Aorta (tissue), 5 donors: Measurements from ENCODE around the gene MED13L. TPM values are rescaled to one million over a fixed set of nuclear protein-coding genes. Genes with fewer than 3 reads are reported as not detected.
A peak's percentile ranks its signal among the peaks of the same experiment; 100 is the strongest.
"Not testable (repeated sequence)": the region's sequence is repeated elsewhere in the genome, so short reads cannot be mapped to it uniquely, and the experiment has no call there.

Experiments used
- ATAC-seq: fragments of 200-7000 bp; cut with Tn5 transposase; one replicate; pipeline ENCODE4 v1.9.1; 2022; ENCODE audit warnings: moderate library complexity; ENCODE audit not compliant: low FRiP score
- DNase-seq, 2 donors: peaks; one replicate each; pipeline ENCODE4 v3.0.0-alpha.2; 2020
- H3K27ac ChIP-seq, 2 donors: one replicate each; pipeline ENCODE4 v1.5.1; 2013; ENCODE audit warnings: low read length in 2 of 2, mild to moderate bottlenecking in 2 of 2, moderate library complexity in 2 of 2, control low read depth in 1 of 2, inconsistent platforms in 1 of 2, low read depth in 1 of 2
- H3K27me3 ChIP-seq, 2 donors: one replicate each; pipeline ENCODE4 v1.6.1; 2013; ENCODE audit warnings: control low read depth in 1 of 2, low read length in 1 of 2, mild to moderate bottlenecking in 1 of 2, moderate library complexity in 1 of 2; ENCODE audit not compliant: insufficient read depth in 2 of 2, control insufficient read depth in 1 of 2
- H3K36me3 ChIP-seq, 2 donors: one replicate each; pipeline ENCODE4 v1.6.1; 2013; ENCODE audit warnings: control low read depth in 1 of 2, low read length in 1 of 2, mild to moderate bottlenecking in 1 of 2; ENCODE audit not compliant: insufficient read depth in 2 of 2, control insufficient read depth in 1 of 2
- H3K4me1 ChIP-seq, 2 donors: one replicate each; pipeline ENCODE4 v1.6.1; 2013; ENCODE audit warnings: low read length in 2 of 2, control low read depth in 1 of 2, mild to moderate bottlenecking in 1 of 2, moderate library complexity in 1 of 2; ENCODE audit not compliant: insufficient read depth in 2 of 2, control insufficient read depth in 1 of 2
- H3K4me3 ChIP-seq, 2 donors: one replicate each; pipeline ENCODE4 v1.5.1; 2013; ENCODE audit warnings: low read length in 2 of 2, control low read depth in 1 of 2, mild to moderate bottlenecking in 1 of 2
- H3K9me3 ChIP-seq: one replicate; pipeline ENCODE4 v1.6.1; 2013; ENCODE audit warnings: mild to moderate bottlenecking, low read length; ENCODE audit not compliant: control insufficient read depth
- WGBS, 2 donors: extraction: QIAGEN DNeasy Blood & Tissue Kit; methylation state at CpG; one replicate each; pipeline ENCODE4 v1.1.7; 2013; 5-methylcytosine and 5-hydroxymethylcytosine counted together
- intact Hi-C, 2 donors: fragments of 100-400 bp; cut with DNase I; formaldehyde crosslinking; loops; one replicate each; pipeline versions ENCODE4 v1.14.2 to v1.15.0; 2022
- polyA plus RNA-seq, 2 donors: library from polyadenylated mRNA; stranded (reverse); fragments of 200-250 nt; gene quantifications; one replicate each; pipeline ENCODE4 v1.2.3, GENCODE V29; 2013
- total RNA-seq, 2 donors: library from RNA; stranded (reverse); fragmentation: NEBNext Ultra II Directional; extraction: Animal tissue kit (Norgen Biotek cat#: 25700); gene quantifications; one replicate each; pipeline ENCODE4 v1.2.1, GENCODE V29; 2021
- donor health status: healthy with polysubstance abuse.
- donor health status: Bipolar disorder and iron deficiency.
- donor health status: DM: no; HTN: no; CAD: no.
- donor health status: DM: no; HTN: no; CAD: no.
- donor health status: DM: yes; HTN: yes; CAD: no.

MED13L gene
- total and polyA plus RNA-seq, 4 donors = 16.7 to 215 (median 114) TPM

DNA sequence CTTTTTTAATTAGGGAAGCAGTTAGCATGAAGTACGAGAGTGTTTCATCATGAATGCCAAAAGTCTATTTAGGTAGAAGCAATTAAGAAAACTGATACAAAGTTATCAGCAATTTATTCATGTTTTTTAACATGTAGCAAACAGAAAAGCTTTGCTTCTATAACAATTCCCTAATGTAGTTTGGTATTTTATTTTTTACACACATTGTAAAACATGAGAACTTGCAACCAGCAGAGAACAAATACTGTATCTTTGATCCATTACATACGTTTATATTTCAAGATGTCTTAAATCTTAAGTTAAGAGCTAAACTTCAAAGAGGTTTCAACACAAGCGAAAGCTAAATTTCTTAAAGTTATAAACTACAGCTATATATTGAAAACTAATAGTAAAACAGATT, 39.3 kb downstream of the MED13L start:
- Histone ChIP-seq H3K27ac (no peak overlapping the region), H3K9me3 (no peaks in the 10 kb centered on the region), H3K4me3 (no peak overlapping the region), H3K36me3 (no peaks in the 10 kb centered on the region), H3K4me1 (peaks cover 1 to 3% of the 10 kb centered on the region in 2 donors), H3K27me3 (no peaks in the 10 kb centered on the region)
- ATAC-seq (no peak), DNase-seq (no peak)
- WGBS, 2 donors = 71 to 82% methylated on average over 3 of the region's 3 CpGs
- intact Hi-C loops = loop anchor here in 1 of 2 donors (10.0 kb wide), 1 partner anchor 223 kb away; no protein-coding TSS in a partner anchor

DNA sequence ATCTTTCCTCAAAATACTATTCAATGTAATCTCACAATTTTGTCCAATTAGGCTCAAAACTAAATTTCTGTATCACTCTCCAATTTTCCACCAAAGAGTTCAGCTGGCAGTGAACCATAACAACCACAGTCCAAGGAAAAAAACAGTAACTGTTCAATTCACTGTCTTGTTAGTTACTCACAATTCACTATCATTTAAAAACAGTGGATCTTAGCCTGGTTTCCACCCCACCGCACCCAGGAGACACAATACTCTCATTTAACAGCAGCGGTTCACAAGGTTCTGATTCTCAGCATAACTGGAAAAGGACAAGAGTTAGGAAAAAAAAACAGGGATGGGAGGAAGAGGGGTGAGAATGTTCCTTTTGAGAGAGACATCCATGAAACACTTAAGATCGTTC, 40.5 kb downstream of the MED13L start:
- Histone ChIP-seq H3K9me3 (no peaks in the 10 kb centered on the region), H3K27ac (no peak overlapping the region), H3K36me3 (no peaks in the 10 kb centered on the region), H3K4me1 (peaks cover 0 to 3% of the 10 kb centered on the region in 2 donors), H3K27me3 (no peaks in the 10 kb centered on the region), H3K4me3 (no peak overlapping the region)
- 56 to 61% methylated on average over 3 of the region's 3 CpGs for WGBS, 2 donors
- DNase-seq (no peak), ATAC-seq (no peak)
- intact Hi-C loops = loop anchor here in 1 of 2 donors (10.0 kb wide), 1 partner anchor 222 kb away; no protein-coding TSS in a partner anchor

DNA sequence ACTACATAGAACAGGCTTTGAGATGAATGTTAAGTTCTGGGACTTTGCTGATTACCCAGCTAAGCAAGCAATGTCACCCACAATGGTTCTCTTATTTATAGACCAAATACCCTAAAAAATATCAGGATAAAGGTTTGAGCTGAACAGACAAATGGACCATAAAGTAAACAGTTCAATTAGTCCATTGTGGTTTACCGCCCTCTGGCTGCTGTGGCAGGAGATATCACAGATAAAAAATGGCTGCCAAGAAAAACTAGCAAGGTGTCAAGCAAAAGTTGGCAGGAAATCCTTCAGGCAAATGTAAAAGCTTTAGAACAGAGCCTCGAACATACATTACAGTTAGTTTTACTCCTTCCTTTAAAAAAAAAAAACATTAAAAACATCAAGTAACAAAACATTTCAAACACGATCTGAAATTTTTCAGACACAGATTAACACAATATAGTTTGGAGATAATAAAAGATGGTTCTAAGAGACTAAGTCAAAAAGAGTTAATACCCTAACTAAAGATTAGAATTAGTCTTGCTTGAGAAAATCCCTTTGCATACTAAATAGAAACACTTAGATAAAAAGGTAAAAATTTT, 41.3 kb downstream of the MED13L start:
- Histone ChIP-seq H3K27me3 (no peaks in the 10 kb centered on the region), H3K4me1 (peaks cover 0 to 3% of the 10 kb centered on the region in 2 donors), H3K36me3 (no peaks in the 10 kb centered on the region), H3K4me3 (no peak overlapping the region), H3K9me3 (no peaks in the 10 kb centered on the region), H3K27ac (no peak overlapping the region)
- 6 to 8% methylated on average over 3 of the region's 3 CpGs for WGBS, 2 donors
- ATAC-seq (no peak), DNase-seq (no peak)
- intact Hi-C loops = loop anchor here in 1 of 2 donors (10.0 kb wide), 1 partner anchor 221 kb away; no protein-coding TSS in a partner anchor

DNA sequence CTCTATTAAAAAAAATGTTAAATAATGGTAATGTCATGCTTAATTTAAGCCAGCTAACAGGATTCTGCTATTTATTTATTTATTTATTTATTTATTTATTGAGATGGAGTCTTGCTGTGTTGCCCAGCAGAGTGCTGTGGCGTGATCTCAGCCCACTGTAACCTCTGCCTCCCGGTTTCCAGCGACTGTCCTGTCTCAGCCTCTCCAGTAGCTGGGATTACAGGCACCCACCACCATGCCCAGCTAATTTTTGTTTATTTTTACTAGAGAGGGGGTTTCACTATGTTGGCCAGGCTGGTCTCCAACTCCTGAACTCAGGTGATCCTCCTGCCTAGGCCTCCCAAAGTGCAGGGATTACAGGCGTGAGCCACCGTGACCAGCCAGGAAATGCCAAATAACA, 43.3 kb downstream of the MED13L start:
- 98% methylated on average over 5 of the region's 5 CpGs for WGBS, 2 donors
- intact Hi-C loops = loop anchor here in 1 of 2 donors (10.0 kb wide), 1 partner anchor 219 kb away; no protein-coding TSS in a partner anchor
- H3K4me1 ChIP-seq, H3K27ac ChIP-seq, ATAC-seq, H3K9me3 ChIP-seq, DNase-seq, H3K27me3 ChIP-seq, H3K4me3 ChIP-seq, H3K36me3 ChIP-seq: not testable (repeated sequence)

DNA sequence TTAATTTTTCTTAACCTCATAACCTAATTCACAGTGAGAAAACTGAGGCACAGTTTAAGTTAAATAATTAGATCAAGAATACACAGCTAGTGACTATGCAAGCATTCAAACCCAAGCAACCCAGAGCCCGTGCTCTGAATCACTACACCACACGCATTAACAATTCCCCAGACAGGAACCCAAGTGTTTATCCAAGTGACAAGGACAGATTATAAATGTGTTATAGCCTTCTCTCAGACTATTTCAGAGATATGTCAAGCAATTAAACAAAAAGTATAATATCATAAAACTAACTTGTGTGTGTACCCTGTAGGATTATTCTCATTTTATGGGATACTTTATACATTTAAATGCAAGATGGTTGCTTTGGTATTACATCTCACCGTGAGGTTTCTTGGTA, 43.8 kb downstream of the MED13L start:
- intact Hi-C loops = loop anchor here in 1 of 2 donors (10.0 kb wide), 1 partner anchor 219 kb away; no protein-coding TSS in a partner anchor
- no peaks in the 10 kb centered on the region for H3K27me3 ChIP-seq
- WGBS, 2 donors = 40 to 42% methylated on average over 3 of the region's 3 CpGs
- no peaks in the 10 kb centered on the region for H3K36me3 ChIP-seq
- ATAC-seq = no peak
- H3K4me1 ChIP-seq = peaks cover 0 to 3% of the 10 kb centered on the region in 2 donors
- H3K27ac ChIP-seq = no peak overlapping the region
- no peak for DNase-seq
- H3K9me3 ChIP-seq = no peaks in the 10 kb centered on the region
- H3K4me3 ChIP-seq = no peak overlapping the region

DNA sequence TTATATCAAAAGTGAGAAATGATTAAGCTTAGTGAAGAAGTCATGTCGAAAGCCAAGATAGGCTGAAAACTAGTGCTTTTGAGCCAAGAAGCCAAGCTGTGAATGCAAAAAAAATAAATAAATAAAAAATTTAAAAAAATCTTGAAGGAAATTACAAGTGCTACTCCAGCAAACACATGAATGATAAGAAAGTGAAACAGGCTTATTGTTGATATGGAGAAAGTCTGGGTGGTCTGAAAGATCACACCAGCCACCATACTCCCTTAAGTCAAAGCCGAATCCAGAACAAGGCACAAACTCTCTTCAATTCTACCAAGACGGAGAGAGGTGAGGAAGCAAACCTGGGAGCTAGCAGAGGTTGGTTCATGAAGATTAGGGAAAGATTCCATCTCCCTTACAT, 49.7 kb downstream of the MED13L start:
- peaks cover 0 to 6% of the 10 kb centered on the region in 2 donors for H3K4me1 ChIP-seq
- no peak overlapping the region for H3K27ac ChIP-seq
- no peaks in the 10 kb centered on the region for H3K9me3 ChIP-seq
- intact Hi-C loops = no loop called here
- WGBS, 2 donors = 70 to 76% methylated on average over 3 of the region's 3 CpGs
- no peaks in the 10 kb centered on the region for H3K36me3 ChIP-seq
- ATAC-seq (no peak), DNase-seq (no peak)
- H3K27me3 ChIP-seq = no peaks in the 10 kb centered on the region
- H3K4me3 ChIP-seq = no peak overlapping the region

DNA sequence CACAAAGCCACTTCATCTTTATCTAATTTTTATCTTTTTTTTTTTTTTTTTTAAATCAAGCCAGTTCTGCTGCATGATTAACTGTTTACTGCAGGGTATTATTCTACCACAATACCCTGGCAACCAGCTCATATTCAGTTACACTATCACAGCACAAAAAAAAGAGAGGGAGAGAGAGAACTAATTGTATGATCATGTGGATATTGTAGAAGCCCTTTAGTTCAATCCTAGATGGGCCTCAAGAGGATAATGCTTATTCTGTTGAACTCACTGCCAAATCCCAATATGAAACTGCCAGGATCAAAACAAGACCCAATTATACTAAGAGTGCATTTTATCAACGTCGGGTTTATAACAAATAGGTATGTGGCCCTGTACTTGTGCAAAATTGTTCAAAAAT, 51.5 kb downstream of the MED13L start:
- H3K4me3 ChIP-seq = no peak overlapping the region
- H3K4me1 ChIP-seq = peaks cover 0 to 3% of the 10 kb centered on the region in 2 donors
- no peaks in the 10 kb centered on the region for H3K36me3 ChIP-seq
- H3K9me3 ChIP-seq = no peaks in the 10 kb centered on the region
- WGBS, 2 donors = 75 to 78% methylated on average over 2 of the region's 2 CpGs
- intact Hi-C loops = no loop called here
- DNase-seq = no peak
- ATAC-seq = no peak
- H3K27ac ChIP-seq = no peak overlapping the region
- no peaks in the 10 kb centered on the region for H3K27me3 ChIP-seq

DNA sequence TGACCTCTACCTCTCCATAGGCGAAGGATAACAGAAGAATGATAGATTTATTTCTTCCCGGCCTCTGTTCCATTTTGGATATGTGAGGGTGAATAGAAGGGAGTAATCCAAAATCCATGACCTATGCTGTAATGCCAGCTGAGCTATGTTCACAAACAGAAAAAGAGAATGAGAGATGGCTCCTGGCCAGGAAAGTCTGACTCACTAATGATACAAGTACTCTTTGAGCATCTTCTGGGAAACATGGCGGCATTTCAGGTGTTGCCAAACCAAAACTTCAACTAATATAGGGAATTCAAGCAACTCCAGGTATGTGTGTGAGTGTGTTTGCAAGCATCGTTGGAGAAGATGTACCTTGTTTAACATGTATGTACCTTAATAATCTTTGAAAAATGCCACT, 55.1 kb downstream of the MED13L start:
- H3K27me3 ChIP-seq = no peaks in the 10 kb centered on the region
- no peak overlapping the region for H3K4me3 ChIP-seq
- H3K36me3 ChIP-seq = no peaks in the 10 kb centered on the region
- ATAC-seq (peak; percentile 81), DNase-seq (no peak)
- H3K4me1 ChIP-seq = peaks cover 0 to 5% of the 10 kb centered on the region in 2 donors
- H3K27ac ChIP-seq = no peak overlapping the region
- H3K9me3 ChIP-seq = no peaks in the 10 kb centered on the region
- WGBS, 2 donors = 28 to 29% methylated on average over 4 of the region's 4 CpGs
- intact Hi-C loops = no loop called here

DNA sequence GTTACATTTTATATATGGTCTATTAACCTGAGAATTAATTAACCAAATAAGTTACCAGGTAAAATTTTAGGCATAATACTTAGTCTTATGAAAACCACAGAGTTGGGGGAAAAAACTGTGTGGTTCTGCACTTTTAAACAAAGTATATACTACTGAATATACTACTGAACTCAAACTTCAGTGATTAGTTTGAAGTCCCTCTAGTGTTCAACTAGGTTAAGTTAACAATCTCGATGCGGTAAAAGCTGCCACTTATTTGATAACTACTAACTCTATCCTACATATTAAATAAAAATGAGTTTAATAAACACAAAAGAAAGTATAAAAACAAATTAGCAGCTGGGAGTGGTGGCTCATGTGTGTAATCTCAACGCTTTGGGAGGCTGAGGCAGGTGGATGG, 56.7 kb downstream of the MED13L start:
- 94 to 98% methylated on average over 3 of the region's 3 CpGs for WGBS, 2 donors
- peaks cover 0 to 5% of the 10 kb centered on the region in 2 donors for H3K4me1 ChIP-seq
- intact Hi-C loops = no loop called here
- DNase-seq (no peak), ATAC-seq (no peak)
- H3K36me3 ChIP-seq = no peaks in the 10 kb centered on the region
- H3K27ac ChIP-seq = no peak overlapping the region
- no peaks in the 10 kb centered on the region for H3K9me3 ChIP-seq
- H3K27me3 ChIP-seq = no peaks in the 10 kb centered on the region
- no peak overlapping the region for H3K4me3 ChIP-seq
